ENCODE data around the gene SSTR5. TPM values are rescaled to one million over a fixed set of nuclear protein-coding genes. Genes with fewer than 3 reads are reported as not detected.

The SSTR5 gene
- total RNA-seq, 4 donors from 2014 or later: not detected

GRCh38 chr16:1127971-1128715, 55.6 kb downstream of the SSTR5 start:
- H3K4me3 ChIP-seq: no peak overlapping the region
- TF ChIP-seq CTCF (IDR thresholded peaks at IDR 0.05) (no peak), EP300 (IDR thresholded peaks at IDR 0.05) (no peak), POLR2A (IDR thresholded peaks at IDR 0.05) (no peak)

GRCh38 chr16:1129106-1129960, 56.8 kb downstream of the SSTR5 start:
- WGBS, 2 donors: 94% methylated on average over 26 to 46 of the region's 48 CpGs
- Histone ChIP-seq H3K9me3 (no peaks in the 10 kb centered on the region), H3K27me3 (peaks cover 0 to 37% of the 10 kb centered on the region in 2 donors), H3K4me3 (no peak overlapping the region), H3K4me1 (no peaks in the 10 kb centered on the region), H3K27ac (no peak overlapping the region), H3K36me3 (no peaks in the 10 kb centered on the region)
- TF ChIP-seq CTCF (IDR thresholded peaks at IDR 0.05) (no peak), POLR2A (IDR thresholded peaks at IDR 0.05) (no peak), EP300 (IDR thresholded peaks at IDR 0.05) (no peak)
- DNase-seq (ENCODE audit: low spot score in 2 of 2): no peak

More at GRCh38 chr16:1127971-1128715, 55.6 kb downstream of the SSTR5 start:
- H3K4me1 ChIP-seq: no peaks in the 10 kb centered on the region
- DNase-seq (ENCODE audit: low spot score in 2 of 2): no peak
- no peak overlapping the region for H3K27ac ChIP-seq
- H3K36me3 ChIP-seq: no peaks in the 10 kb centered on the region
- H3K27me3 ChIP-seq: peaks cover 0 to 42% of the 10 kb centered on the region in 2 donors
- H3K9me3 ChIP-seq: no peaks in the 10 kb centered on the region
- 84 to 85% methylated on average over 27 to 31 of the region's 31 CpGs for WGBS, 2 donors

GRCh38 chr16:1130382-1130781, 57.8 kb downstream of the SSTR5 start:
- Histone ChIP-seq H3K27me3 (peaks cover 0 to 36% of the 10 kb centered on the region in 2 donors), H3K27ac (no peak overlapping the region), H3K4me1 (no peaks in the 10 kb centered on the region), H3K36me3 (no peaks in the 10 kb centered on the region), H3K4me3 (no peak overlapping the region), H3K9me3 (no peaks in the 10 kb centered on the region)
- DNase-seq (ENCODE audit: low spot score in 2 of 2): no peak
- TF ChIP-seq POLR2A (IDR thresholded peaks at IDR 0.05) (no peak), EP300 (IDR thresholded peaks at IDR 0.05) (no peak), CTCF (IDR thresholded peaks at IDR 0.05) (no peak)
- 84 to 91% methylated on average over 3 to 8 of the region's 8 CpGs for WGBS, 2 donors

Other genes starting within 250 kb of the SSTR5 start
- gene LMF1, start 101.8 kb upstream of the SSTR5 start, total RNA-seq: 10 to 100 TPM; 24.5 to 58.5 (median 31.8) TPM
- 10 to 100 TPM; 51.3 to 74.5 (median 66.3) TPM for gene SOX8, start 91.0 kb upstream of the SSTR5 start, total RNA-seq
- not detected for gene C1QTNF8, start 23.5 kb downstream of the SSTR5 start, total RNA-seq
- gene CACNA1H, start 80.4 kb downstream of the SSTR5 start, total RNA-seq: 10 to 100 TPM in 2 of 4 donors, 1 to 10 TPM in 2; 3.8 to 12.0 (median 9.0) TPM
- 1 to 10 TPM in 1 of 4 donors, not detected in 3; 2.5 TPM for gene TPSG1, start 152.5 kb downstream of the SSTR5 start, total RNA-seq
- gene TPSB2, start 157.4 kb downstream of the SSTR5 start, total RNA-seq: 10 to 100 TPM; 14.7 to 59.0 (median 29.1) TPM
- gene TPSAB1, start 168.0 kb downstream of the SSTR5 start, total RNA-seq: 10 to 100 TPM; 13.8 to 67.7 (median 28.5) TPM
- 10 to 100 TPM in 1 of 4 donors, 1 to 10 TPM in 2, not detected in 1; 2.7 to 14.0 (median 6.3) TPM for gene TPSD1, start 183.3 kb downstream of the SSTR5 start, total RNA-seq
- 100 to 1,000 TPM in 3 of 4 donors, 10 to 100 TPM in 1; 87.3 to 161 (median 111) TPM for gene UBE2I, start 236.9 kb downstream of the SSTR5 start, total RNA-seq